Measurements from ENCODE around the gene FAM107B. TPM values are rescaled to one million over a fixed set of nuclear protein-coding genes. Genes with fewer than 3 reads are reported as not detected.
A peak's percentile ranks its signal among the peaks of the same experiment; 100 is the strongest.

The FAM107B gene
- total and polyA plus RNA-seq, 2 of the 4 experiments (the other 2 are of a cell fraction) = 26.4 to 27.1 TPM

- WGBS, 2 experiments (ENCODE audit: extremely low coverage in 2 of 2, insufficient read length in 1 of 2) = 91% methylated on average over 8 of the region's 10 CpGs; no CpG with 5 or more reads in 1 of the 2 experiments
These were observed 251.4 kb downstream of the FAM107B start for GRCh38 chr10:14523286-14523685.

More at GRCh38 chr10:14523286-14523685, 251.4 kb downstream of the FAM107B start:
- Histone ChIP-seq H2AK5ac (ENCODE audit: low read depth, low read length) (peak overlapping the region; percentile 34; the same call in 1 of the 2 replicates), H2AFZ (replicated peaks; ENCODE audit: low read length, poor library complexity) (no peak overlapping the region), H3K27ac (ENCODE audit: insufficient read depth, low read length) (no peak overlapping the region), H4K91ac (ENCODE audit: insufficient read depth, low read depth, low read length) (no peak overlapping the region), H3K27me3 (ENCODE audit: control insufficient read depth, insufficient read depth, low read length) (no peaks in the 10 kb centered on the region), H2BK120ac (ENCODE audit: low read depth, low read length) (no peak overlapping the region), H3K36me3 (ENCODE audit: control insufficient read depth, insufficient read depth, low read length) (peaks cover 24% of the 10 kb centered on the region), H3K9me3 (ENCODE audit: control insufficient read depth, insufficient read depth, low read length) (no peaks in the 10 kb centered on the region), H4K5ac (ENCODE audit: low read depth, low read length) (no peak overlapping the region), H3K9ac (ENCODE audit: low read depth, low read length) (no peak overlapping the region), H4K8ac (ENCODE audit: low read depth in 2 of 2, low read length in 2 of 2) (no peak overlapping the region), H3K9me1 (ENCODE audit: insufficient read depth, low read length) (peaks cover under 1% of the 10 kb centered on the region), H3K4ac (ENCODE audit: low read depth, low read length) (0 out of 2 replicates have a peak overlapping the region, but pooled peaks have one; percentile 2), H3K14ac (replicated peaks; ENCODE audit: low read depth, low read length) (no peak overlapping the region; the same call in 1 of the 2 replicates), H3K18ac (ENCODE audit: low read depth, low read length) (no peak overlapping the region), H4K20me1 (ENCODE audit: insufficient read depth, low read length) (peaks cover 7% of the 10 kb centered on the region; the same call in 1 of the 2 replicates), H3K4me2 (ENCODE audit: low read depth, low read length) (no peak overlapping the region), H3K56ac (ENCODE audit: extremely low read depth, insufficient read depth, low read length) (no peak overlapping the region), H2AK9ac (replicated peaks; ENCODE audit: low read depth, low read length, poor library complexity) (no peak overlapping the region), H3K79me1 (ENCODE audit: low read depth in 1 of 2, low read length in 2 of 2) (peaks cover 31 to 63% of the 10 kb centered on the region in 2 experiments), H2BK5ac (ENCODE audit: low read depth, low read length, poor library complexity, severe bottlenecking) (peak overlapping the region; percentile 26), H2BK15ac (ENCODE audit: low read depth, low read length) (no peak overlapping the region), H3K4me3 (ENCODE audit: insufficient read depth, low read depth, low read length) (no peak overlapping the region), H3K4me1 (ENCODE audit: control insufficient read depth, insufficient read depth, low read length) (no peaks in the 10 kb centered on the region), H2BK20ac (ENCODE audit: low read depth, low read length) (no peak overlapping the region), H3K23ac (ENCODE audit: low read depth, low read length) (no peak overlapping the region)
- no peak for TF ChIP-seq CTCF (conservative IDR thresholded peaks at IDR 0.05; ENCODE audit: low read depth, low read length)
- no peak for TF ChIP-seq FOS (IDR thresholded peaks at IDR 0.05; ENCODE audit: low read depth, low read length)
- no peak for TF ChIP-seq RFX5 (IDR thresholded peaks at IDR 0.05; ENCODE audit: low read depth, low read length)
- no peak for TF ChIP-seq CEBPB (IDR thresholded peaks at IDR 0.05; ENCODE audit: low read depth, low read length)
- TF ChIP-seq RAD21 (IDR thresholded peaks at IDR 0.05; ENCODE audit: low read length) = no peak
- no peak for TF ChIP-seq ELK1 (IDR thresholded peaks at IDR 0.05; ENCODE audit: borderline replicate concordance, low read depth, low read length)
- no peak for TF ChIP-seq RCOR1 (IDR thresholded peaks at IDR 0.05; ENCODE audit: insufficient replicate concordance, low read length)
- no peak for TF ChIP-seq MXI1 (IDR thresholded peaks at IDR 0.05; ENCODE audit: borderline replicate concordance, low read depth, low read length)
- TF ChIP-seq NFE2L2 (IDR thresholded peaks at IDR 0.05; ENCODE audit: low read depth, low read length) = no peak
- TF ChIP-seq USF2 (IDR thresholded peaks at IDR 0.05; ENCODE audit: low read depth, low read length) = no peak
- no peak for TF ChIP-seq SMC3 (IDR thresholded peaks at IDR 0.05; ENCODE audit: low read depth, low read length)
- no peak for TF ChIP-seq CHD1 (IDR thresholded peaks at IDR 0.05; ENCODE audit: low read depth, low read length)
- no peak for TF ChIP-seq POLR2A (IDR thresholded peaks at IDR 0.05; ENCODE audit: low read depth, low read length)
- no peak for TF ChIP-seq MAFK (IDR thresholded peaks at IDR 0.05; ENCODE audit: low read depth, low read length)
- no peak for TF ChIP-seq MAZ (IDR thresholded peaks at IDR 0.05; ENCODE audit: borderline replicate concordance, low read depth, low read length)
- no peak for TF ChIP-seq BHLHE40 (IDR thresholded peaks at IDR 0.05; ENCODE audit: low read depth, low read length)
- dilution Hi-C loops (cut with HindIII; ENCODE audit: low sequenced_read_pairs, unreplicated experiment) = no loop called here
- in situ Hi-C loops (cut with MboI; ENCODE audit: low sequenced_read_pairs) = loop anchor here (25.0 kb wide), 1 partner anchor 564 kb away; the partner anchor contains the start of genes ACBD7 and RPP38
- ChIA-PET POLR2A (ENCODE audit: unreplicated experiment) (interaction anchor here (0.5 kb wide), 1 partner anchor 32 kb away, joined by 5 read pairs; no protein-coding TSS in a partner anchor), CTCF (no interaction called here)
- intact Hi-C loops (cut with micrococcal nuclease) = no loop called here
- ATAC-seq (ENCODE audit: low read depth) (no peak; the same call in 1 of the 2 replicates), DNase-seq (no peak)
- BruUV-seq (replicated peaks) = no TSS peak

All from IMR-90 (cell line).